Measurements from ENCODE around the gene TESK1.

TESK1 gene

DNA sequence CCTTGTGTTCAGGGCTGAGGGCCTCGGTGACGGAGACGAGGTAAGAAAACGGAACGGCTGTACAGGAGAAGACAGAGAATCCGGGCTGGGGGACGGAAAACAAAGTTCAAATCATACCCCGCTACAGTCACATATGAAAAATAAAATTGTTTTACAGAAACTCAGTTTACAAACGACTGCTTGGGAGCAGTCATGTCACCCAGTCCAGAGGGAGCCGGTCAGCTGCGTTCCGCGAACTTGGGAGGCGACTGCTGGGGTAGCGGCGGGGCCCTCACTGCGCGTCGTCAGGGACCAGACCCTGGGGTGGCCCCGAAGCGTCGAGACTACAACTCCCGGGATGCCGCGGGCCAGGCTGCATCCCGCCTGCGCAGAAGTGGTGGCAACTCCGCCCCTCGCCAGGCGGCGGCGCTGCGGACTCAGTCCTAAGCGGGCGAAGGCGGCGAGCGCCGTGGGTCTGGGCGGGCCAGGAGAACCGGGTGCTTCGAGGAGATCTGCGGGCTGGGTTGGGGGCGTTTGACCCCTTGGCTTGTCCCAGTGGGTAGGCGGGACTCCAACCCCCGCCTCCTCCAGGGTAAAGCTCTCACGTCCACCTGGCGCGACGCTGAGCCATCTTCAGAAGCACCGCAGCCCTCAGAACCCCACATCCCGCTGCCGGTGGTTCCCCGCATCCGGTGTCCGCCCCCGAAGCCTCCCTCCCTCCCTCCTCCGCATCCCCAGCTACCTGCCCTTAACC is 41.6 kb downstream of the TESK1 start:
- peak; percentile 72 for DNase-seq (ENCODE audit: low read depth, low spot score)

DNA sequence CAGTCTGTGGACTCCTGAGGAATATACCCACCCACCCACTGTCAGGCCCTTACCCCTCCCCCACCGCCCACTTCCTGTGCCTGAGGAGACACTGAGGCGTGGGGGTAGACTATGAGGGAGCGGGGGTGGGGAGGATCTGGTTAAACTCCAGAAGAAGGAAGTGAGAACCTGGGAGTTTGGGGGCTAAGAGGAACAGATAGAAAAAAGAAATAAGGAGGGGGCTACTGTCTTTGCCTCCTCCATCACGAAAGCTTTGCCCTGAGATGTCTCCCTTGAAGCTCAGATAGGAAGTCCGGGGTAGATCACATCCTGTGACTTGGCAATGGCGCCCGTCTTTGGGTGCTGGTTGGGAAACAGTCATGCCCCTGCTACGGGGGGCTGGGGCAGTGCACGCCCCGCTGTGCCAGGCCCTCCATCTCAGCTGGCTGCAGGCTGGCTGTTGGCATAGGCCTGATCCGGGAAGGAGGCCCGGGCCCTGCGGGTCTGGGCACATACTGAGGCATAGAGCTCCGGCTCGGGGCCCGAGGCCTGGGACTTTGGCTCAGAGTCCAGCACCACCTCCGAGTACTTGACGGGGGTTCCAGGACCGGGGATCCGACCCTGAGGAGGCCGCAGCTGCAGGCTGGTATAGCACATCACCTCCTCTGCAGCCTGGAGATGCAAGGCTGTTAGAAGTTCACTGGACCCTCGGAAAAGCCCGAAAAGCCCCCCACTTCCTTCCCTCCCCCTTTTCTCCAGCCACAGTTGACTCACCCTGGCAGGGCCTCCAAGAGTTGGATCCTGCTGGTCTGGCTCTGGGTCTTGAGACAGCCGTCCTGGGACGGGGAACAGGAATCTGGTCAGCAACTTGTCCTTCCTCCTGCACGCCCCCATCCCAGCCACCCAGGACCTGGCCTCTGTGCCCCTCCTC is 44.6 kb downstream of the TESK1 start:
- DNase-seq (ENCODE audit: low read depth, low spot score) = no peak

DNA sequence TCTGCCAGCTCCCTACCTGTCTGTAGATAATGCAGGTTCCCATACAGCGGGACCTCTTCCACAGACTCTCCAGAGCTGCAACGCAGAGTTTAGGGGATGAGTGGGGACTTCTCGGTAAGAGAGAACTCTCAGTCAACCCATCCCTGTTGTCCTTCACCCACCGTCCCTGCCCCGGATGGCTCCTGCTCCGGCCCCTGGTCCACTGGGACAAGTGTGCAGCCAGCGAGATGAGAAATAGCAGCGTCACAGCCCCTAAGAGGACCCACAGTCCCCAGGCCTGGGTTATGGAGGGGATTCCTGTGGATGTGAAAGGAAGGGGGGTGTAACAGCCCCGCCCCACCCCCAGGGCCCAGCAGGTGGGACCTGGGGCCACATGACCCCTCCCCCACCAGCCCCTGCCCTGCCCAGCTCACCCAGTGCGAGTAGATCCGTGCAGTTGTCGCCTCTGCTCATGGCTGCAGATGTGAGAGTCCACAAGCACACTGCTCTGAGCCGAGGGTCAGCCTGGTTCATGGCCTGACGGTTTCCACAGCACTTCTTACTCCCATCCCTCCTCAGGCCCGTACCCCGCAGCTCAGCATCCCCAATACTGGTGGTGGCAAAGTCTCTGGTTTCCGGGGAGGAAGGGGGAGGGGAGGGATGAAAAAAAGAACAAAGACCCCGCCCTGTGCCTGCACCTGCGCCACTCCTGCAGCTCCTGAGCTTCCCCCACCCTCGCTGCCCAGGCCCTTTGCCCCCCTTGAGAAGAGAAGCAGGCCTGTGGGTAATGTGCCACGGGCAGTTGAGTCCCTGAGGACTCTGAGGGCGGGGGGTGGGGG is 45.5 kb downstream of the TESK1 start, which contains the start of gene SIT1:
Gene SIT1 (minus strand): TSS at position 591 of the 818 bp plus-strand sequence. CDS start 78 bp downstream, at position 513.
- DNase-seq (ENCODE audit: low read depth, low spot score) = no peak

DNA sequence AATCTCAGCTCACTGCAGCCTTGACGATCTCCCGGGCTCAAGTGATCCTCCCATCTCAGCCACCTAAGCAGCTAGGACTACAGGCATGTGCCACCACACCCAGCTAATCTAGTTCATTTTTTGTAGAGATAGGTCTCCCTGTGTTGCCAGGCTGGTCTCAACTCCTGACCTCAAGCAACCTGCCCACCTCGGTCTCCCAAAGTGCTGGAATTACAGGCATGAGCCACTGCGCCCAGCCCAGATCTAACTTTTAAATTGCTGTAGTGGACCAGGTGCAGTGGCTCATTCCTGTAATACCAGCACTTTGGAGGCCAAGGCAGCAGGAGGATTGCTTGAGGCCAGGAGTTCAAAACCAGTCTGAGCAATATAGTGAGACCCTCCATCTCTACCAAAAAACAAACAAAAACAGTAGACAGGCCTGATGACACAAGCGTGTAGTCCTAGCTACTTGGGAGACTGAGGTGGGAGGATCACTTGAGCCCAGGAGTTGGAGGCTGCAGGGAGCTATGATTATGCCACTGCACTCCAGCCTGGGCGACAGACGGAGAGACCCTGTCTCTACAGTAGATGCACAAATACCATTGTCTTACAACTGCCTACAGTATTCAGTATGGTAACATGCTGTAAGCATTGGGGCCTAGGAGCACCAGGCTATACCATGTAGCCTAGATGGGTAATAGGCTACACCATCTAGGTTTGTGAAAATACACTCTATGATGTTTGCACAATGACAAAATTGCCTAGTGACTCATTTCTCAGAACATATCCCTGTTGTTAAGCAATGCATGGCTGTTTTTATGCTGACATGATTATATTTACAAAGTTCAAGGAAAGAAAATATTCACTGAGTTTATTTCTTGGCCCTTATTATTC is 47.1 kb downstream of the TESK1 start:
- no peak for DNase-seq (ENCODE audit: low read depth, low spot score)

DNA sequence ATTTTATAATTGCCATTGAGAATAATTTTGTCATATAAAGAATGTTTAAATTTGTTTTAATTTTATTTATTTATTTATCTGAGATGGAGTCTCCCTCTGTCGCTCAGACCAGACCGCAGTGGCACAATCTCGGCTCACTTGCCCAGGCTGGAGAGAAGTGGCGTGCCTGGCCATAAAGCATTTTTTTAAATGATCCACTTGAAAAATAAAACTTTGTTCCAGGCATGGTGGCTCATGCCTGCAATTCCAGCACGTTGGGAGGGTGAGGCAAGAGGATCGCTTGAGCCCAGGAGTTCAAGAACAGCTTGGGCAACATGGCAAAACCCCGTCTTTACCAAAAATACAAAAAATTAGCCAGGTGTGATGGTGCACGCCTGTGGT is 47.8 kb downstream of the TESK1 start:
- no peak for DNase-seq (ENCODE audit: low read depth, low spot score)

DNA sequence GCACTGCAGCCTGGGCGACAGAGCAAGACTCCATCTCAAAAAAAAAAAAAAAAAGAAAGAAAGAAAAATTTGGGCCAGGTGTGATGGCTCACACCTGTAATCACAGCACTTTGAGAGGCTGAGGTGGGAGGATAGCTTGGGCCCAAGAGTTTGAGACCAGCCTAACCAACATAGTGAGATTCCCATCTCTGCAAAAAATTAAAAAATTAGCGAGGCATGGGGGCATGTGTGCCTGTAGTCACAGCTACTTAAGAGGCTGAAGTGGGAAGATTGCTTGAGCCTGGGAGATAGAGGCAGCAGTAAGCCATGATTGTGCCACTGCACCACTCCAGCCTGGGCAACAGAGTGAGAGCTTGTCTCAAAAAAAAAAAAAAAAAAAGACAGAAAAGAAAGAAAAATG is 48.5 kb downstream of the TESK1 start:
- DNase-seq (ENCODE audit: low read depth, low spot score) = no peak

DNA sequence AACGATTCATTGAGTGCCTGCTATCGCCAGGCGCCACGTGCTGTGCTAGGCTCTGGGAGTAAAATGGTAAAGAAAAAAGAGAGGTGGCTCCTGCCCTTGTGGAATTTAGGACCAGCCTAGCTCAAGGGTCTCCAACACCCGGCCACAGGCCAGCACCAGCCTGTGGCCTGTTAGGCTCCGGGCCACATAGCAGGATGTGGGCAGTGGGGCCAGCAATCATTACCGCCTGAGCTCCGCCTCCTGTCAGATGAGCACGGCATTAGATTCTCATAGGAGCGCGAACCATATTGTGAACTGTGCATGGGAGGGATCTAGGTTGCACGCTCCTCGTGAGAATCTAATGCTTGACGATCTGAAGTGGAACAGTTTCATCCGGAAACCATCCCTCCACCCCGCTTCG is 51.3 kb downstream of the TESK1 start:
- no peak for DNase-seq (ENCODE audit: low read depth, low spot score)

DNA sequence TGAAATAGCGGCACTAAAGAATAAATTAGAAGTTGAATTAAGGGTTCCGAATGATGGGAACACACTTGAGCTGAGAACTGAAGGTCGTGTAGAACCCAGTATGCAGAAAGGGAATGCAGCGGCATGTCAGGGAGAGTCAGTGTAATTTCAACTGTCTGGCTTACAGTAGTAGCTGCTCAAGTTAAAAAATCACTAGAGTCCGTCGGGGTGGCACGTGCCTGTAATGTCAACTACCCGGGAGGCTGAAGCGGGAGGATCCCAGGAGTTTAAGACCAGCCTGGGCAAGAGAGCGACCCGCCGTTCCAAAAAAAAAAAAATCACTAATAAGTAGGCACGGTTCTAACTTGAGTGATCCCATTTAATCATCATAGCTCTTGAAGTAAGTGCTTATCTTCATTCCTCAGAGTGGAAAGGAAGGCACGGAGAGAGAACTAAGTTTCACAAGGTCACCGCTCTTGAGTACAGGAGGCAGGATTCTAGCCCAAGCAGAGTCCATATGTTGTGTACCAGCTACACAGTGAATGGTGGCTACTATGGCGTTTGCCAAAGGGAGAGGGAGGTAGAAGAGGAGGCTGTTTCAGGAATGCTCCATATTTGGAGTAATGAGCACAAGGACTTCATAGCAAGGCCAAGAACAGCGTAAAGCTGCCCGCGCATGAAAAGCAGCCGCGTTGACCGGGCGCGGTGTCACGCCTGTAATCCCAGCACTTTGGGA is 51.9 kb downstream of the TESK1 start:
- no peak for DNase-seq (ENCODE audit: low read depth, low spot score)

DNA sequence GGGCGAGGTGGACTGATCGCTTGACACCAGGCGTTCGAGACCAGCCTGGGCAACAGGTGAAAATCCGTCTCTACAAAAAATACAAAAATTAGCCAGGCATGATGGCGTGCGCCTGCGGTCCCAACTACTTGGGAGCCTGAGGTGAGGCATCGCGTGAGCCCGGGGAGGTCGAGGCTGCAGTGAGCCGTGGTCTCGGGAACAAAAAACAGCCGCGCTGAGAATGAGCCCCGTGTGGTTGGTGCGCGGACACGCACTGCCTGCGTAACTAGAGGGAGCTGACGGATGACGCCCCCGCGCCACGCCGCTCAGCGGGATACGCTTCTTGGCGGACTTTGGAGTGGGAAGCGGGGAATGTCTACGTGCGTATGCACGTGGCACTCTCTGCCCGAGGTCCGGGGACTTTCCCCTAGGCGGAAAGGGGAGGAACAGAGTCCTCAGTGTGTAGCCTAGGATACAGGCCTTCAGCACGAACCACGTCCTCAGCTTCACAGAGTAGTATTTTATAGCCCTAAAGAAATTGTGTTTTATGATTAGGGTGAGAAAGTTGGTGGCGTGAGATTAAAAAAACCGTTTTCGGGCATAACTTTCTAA is 52.6 kb downstream of the TESK1 start, which contains the start of gene RMRP:
Gene RMRP (minus strand): TSS at position 474 of the 591 bp plus-strand sequence.
- DNase-seq (ENCODE audit: low read depth, low spot score) = peak; percentile 99

DNA sequence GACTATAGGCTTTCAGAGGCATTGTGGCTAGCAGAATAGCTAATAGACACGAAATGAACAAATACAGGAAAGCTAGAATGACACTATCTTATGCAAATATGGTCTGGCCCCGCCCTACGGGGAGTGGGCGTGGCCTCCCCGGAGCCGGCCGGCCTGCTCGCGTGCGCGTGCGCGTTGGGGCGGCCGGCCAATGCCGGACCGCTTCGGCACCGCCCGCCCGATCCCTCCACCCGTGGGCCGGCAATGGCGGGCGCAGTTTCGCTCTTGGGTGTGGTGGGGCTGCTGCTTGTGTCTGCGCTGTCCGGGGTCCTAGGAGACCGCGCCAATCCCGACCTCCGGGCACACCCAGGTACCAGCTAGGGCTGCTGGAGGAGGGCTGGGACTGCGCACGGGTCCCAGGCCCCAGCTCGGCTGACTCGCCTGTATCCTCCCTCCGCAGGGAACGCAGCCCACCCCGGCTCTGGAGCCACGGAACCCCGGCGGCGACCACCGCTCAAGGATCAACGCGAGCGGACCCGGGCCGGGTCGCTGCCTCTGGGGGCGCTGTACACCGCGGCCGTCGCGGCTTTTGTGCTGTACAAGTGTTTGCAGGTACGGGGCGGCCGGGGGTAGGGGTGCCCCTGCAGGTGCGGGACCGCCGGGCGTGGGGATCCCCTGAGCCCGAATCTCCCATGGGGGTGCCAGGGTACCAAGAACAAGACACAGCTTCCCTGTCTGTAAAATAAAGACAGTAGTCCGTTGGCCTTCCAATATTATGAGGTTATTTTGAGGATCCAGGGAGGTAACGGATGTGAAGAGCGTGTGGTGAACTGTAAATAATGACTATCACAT is 53.3 kb downstream of the TESK1 start, which contains the start of gene CCDC107:
Gene CCDC107 (plus strand): TSS at position 156 of the 831 bp plus-strand sequence. CDS start 88 bp downstream, at position 244.
- no peak for DNase-seq (ENCODE audit: low read depth, low spot score)

DNA sequence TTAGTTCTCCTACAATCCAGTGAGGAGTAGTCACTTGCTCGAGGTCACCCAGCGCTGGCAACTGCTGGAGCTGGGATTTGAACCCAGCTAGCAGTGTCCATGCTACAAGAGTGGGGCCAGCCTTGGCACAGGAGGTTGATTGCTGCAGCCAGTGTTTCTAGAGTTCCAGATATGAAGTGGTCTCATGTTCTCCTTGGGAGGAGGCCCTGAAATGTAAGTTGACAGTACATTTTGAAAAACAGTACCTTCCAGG is 53.8 kb downstream of the TESK1 start:
- no peak for DNase-seq (ENCODE audit: low read depth, low spot score)

DNA sequence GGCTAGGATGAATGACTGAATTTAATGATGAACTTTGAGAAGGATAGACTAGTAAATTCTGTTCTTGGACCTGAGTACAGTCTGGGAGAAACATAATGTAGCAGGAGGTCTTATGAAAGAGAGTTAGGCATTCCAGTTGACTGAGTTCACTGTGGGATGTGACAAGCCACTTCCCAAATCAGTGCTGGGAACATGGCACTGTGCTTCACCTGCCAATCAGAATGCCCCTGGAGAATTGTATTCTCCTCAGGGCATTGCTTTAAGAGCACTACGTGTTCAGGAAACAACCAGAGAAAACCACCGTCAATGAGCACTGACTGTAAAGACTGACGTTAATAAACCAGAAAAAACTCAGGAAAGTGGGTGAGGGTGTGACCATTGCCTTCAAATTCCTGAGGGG is 54.3 kb downstream of the TESK1 start:
- no peak for DNase-seq (ENCODE audit: low read depth, low spot score)
